Liver (tissue), 3 donors: ENCODE data around the gene PRAF2.

ENCODE experiments used
- EGR1 ChIP-seq, 2 donors: IDR thresholded peaks; 2 replicates each; pipeline ENCODE4 v1.6.1; 2016 to 2018; ENCODE audit warnings: antibody characterized with exemption in 2 of 2, low read depth in 2 of 2
- FOXA1 ChIP-seq: IDR thresholded peaks from 2 replicates; pipeline ENCODE4 v1.6.1; 2016; ENCODE audit warnings: antibody characterized with exemption
- GABPA ChIP-seq, 2 donors: IDR thresholded peaks in 1 of 2; conservative IDR thresholded peaks in 1 of 2; 2 replicates each; pipeline ENCODE4 v1.6.1; 2016; ENCODE audit warnings: antibody characterized with exemption in 2 of 2, mild to moderate bottlenecking in 1 of 2, moderate library complexity in 1 of 2
- JUND ChIP-seq, 2 donors: IDR thresholded peaks; 2 replicates each; pipeline ENCODE4 v1.6.1; 2016; ENCODE audit warnings: antibody characterized with exemption in 2 of 2
- RAD21 ChIP-seq, 2 donors: IDR thresholded peaks; 2 replicates each; pipeline ENCODE4 v1.6.1; 2016; ENCODE audit warnings: antibody characterized with exemption in 2 of 2, mild to moderate bottlenecking in 2 of 2
- RXRA ChIP-seq, 2 donors: IDR thresholded peaks; 2 replicates each; pipeline ENCODE4 v1.6.1; 2017 to 2018; ENCODE audit warnings: antibody characterized with exemption in 2 of 2, mild to moderate bottlenecking in 1 of 2
- SP1 ChIP-seq: IDR thresholded peaks from 2 replicates; pipeline ENCODE4 v1.6.1; 2018; ENCODE audit warnings: antibody characterized with exemption, mild to moderate bottlenecking
- TAF1 ChIP-seq: conservative IDR thresholded peaks from 2 replicates; pipeline ENCODE4 v1.6.1; 2016; ENCODE audit warnings: antibody characterized with exemption, mild to moderate bottlenecking
- YY1 ChIP-seq: IDR thresholded peaks from 2 replicates; pipeline ENCODE4 v1.6.1; 2016; ENCODE audit warnings: antibody characterized with exemption, mild to moderate bottlenecking
- TF ChIP-seq, protein P1 (sequence below): IDR thresholded peaks from 2 replicates; pipeline ENCODE4 v1.6.1; 2016; ENCODE audit warnings: antibody characterized with exemption
- TF ChIP-seq, protein P2 (sequence below): fragments of 150-350 bp; IDR thresholded peaks from 2 replicates; pipeline ENCODE4 v1.5.1; 2017; ENCODE audit warnings: improper control_type of control experiment, low read depth, low read length; ENCODE audit not compliant: missing input control
- TF ChIP-seq, protein P3 (sequence below): IDR thresholded peaks from 2 replicates; pipeline ENCODE4 v1.6.1; 2016; ENCODE audit warnings: antibody characterized with exemption
- TF ChIP-seq, protein P4 (sequence below): IDR thresholded peaks from 2 replicates; pipeline ENCODE4 v1.6.1; 2016; ENCODE audit warnings: antibody characterized with exemption, mild to moderate bottlenecking
- TF ChIP-seq, protein P5 (sequence below): IDR thresholded peaks from 2 replicates; pipeline ENCODE4 v1.6.1; 2016; ENCODE audit warnings: antibody characterized with exemption
- donor health status: healthy.
- donor health status: healthy.

DNA sequence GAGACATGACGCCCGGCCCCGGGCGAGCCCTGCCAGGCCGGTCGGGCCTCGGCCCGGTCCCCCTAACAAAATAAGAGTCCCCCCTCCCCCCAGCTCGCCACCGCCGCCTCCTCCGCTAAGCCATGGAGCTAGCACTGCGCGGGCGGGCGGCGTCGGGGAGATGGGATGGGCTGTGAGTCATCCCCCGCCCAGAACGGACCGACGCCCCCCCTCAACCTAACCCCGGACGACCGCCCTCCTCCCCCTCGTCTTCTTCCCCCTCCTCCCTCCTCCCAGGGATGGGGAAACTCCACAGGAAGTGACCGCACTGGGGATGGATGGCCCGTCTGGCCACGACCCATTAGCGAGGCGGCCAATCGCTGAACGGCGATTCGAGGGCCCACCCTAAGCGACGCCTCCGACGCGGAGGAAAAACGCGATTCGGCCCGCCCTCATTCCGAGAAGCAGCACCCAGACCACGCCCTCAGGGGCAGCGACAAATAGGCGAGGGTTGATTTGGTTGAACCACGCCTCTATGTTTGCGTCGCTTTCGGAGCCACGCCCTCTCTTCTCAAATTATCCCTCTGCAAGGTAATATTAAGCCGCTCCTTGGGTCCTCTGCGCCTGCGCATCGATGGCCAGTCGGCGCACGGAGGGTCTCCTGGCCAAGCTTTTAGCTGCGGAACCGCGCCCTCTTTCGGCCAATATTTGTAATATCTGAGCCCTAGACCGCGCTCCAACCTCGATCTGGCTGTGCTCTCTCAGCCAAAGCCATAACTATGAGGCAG is 30.4 kb downstream of the PRAF2 start, which contains the start of gene TFE3:
- TF ChIP-seq, protein P1, sequence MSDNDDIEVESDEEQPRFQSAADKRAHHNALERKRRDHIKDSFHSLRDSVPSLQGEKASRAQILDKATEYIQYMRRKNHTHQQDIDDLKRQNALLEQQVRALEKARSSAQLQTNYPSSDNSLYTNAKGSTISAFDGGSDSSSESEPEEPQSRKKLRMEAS, result peak; percentile 11
- TF ChIP-seq, protein P2, sequence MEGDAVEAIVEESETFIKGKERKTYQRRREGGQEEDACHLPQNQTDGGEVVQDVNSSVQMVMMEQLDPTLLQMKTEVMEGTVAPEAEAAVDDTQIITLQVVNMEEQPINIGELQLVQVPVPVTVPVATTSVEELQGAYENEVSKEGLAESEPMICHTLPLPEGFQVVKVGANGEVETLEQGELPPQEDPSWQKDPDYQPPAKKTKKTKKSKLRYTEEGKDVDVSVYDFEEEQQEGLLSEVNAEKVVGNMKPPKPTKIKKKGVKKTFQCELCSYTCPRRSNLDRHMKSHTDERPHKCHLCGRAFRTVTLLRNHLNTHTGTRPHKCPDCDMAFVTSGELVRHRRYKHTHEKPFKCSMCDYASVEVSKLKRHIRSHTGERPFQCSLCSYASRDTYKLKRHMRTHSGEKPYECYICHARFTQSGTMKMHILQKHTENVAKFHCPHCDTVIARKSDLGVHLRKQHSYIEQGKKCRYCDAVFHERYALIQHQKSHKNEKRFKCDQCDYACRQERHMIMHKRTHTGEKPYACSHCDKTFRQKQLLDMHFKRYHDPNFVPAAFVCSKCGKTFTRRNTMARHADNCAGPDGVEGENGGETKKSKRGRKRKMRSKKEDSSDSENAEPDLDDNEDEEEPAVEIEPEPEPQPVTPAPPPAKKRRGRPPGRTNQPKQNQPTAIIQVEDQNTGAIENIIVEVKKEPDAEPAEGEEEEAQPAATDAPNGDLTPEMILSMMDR, result peak; percentile 66
- no peak for TF ChIP-seq EGR1 (IDR thresholded peaks at IDR 0.05; ENCODE audit: low read depth in 2 of 2)
- no peak for TF ChIP-seq TAF1
- peak; percentile 79 to 83 for TF ChIP-seq RAD21 (IDR thresholded peaks at IDR 0.05)
- no peak for TF ChIP-seq FOXA1
- TF ChIP-seq, protein P3, sequence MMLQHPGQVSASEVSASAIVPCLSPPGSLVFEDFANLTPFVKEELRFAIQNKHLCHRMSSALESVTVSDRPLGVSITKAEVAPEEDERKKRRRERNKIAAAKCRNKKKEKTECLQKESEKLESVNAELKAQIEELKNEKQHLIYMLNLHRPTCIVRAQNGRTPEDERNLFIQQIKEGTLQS, result peak; percentile 50
- TF ChIP-seq, protein P4, sequence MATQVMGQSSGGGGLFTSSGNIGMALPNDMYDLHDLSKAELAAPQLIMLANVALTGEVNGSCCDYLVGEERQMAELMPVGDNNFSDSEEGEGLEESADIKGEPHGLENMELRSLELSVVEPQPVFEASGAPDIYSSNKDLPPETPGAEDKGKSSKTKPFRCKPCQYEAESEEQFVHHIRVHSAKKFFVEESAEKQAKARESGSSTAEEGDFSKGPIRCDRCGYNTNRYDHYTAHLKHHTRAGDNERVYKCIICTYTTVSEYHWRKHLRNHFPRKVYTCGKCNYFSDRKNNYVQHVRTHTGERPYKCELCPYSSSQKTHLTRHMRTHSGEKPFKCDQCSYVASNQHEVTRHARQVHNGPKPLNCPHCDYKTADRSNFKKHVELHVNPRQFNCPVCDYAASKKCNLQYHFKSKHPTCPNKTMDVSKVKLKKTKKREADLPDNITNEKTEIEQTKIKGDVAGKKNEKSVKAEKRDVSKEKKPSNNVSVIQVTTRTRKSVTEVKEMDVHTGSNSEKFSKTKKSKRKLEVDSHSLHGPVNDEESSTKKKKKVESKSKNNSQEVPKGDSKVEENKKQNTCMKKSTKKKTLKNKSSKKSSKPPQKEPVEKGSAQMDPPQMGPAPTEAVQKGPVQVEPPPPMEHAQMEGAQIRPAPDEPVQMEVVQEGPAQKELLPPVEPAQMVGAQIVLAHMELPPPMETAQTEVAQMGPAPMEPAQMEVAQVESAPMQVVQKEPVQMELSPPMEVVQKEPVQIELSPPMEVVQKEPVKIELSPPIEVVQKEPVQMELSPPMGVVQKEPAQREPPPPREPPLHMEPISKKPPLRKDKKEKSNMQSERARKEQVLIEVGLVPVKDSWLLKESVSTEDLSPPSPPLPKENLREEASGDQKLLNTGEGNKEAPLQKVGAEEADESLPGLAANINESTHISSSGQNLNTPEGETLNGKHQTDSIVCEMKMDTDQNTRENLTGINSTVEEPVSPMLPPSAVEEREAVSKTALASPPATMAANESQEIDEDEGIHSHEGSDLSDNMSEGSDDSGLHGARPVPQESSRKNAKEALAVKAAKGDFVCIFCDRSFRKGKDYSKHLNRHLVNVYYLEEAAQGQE, result peak; percentile 74
- peak; percentile 50 for TF ChIP-seq YY1
- TF ChIP-seq GABPA (IDR thresholded peaks at IDR 0.05 in 1 of 2, conservative IDR thresholded peaks at IDR 0.05 in 1 of 2), result peak; percentile 51 to 86
- TF ChIP-seq SP1, result peak; percentile 88
- TF ChIP-seq RXRA (IDR thresholded peaks at IDR 0.05), result peak; percentile 37 to 43
- peak; percentile 39 to 63 for TF ChIP-seq JUND (IDR thresholded peaks at IDR 0.05)
- TF ChIP-seq, protein P5, sequence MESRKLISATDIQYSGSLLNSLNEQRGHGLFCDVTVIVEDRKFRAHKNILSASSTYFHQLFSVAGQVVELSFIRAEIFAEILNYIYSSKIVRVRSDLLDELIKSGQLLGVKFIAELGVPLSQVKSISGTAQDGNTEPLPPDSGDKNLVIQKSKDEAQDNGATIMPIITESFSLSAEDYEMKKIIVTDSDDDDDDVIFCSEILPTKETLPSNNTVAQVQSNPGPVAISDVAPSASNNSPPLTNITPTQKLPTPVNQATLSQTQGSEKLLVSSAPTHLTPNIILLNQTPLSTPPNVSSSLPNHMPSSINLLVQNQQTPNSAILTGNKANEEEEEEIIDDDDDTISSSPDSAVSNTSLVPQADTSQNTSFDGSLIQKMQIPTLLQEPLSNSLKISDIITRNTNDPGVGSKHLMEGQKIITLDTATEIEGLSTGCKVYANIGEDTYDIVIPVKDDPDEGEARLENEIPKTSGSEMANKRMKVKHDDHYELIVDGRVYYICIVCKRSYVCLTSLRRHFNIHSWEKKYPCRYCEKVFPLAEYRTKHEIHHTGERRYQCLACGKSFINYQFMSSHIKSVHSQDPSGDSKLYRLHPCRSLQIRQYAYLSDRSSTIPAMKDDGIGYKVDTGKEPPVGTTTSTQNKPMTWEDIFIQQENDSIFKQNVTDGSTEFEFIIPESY, result peak; percentile 46
